Right hindlimb (tissue), 1 donor: ENCODE measurements around the gene SNAP47.

Experiments
- DNase-seq: peaks from one replicate; pipeline ENCODE4 v3.0.0-alpha.2; 2018

The SNAP47 gene

DNA sequence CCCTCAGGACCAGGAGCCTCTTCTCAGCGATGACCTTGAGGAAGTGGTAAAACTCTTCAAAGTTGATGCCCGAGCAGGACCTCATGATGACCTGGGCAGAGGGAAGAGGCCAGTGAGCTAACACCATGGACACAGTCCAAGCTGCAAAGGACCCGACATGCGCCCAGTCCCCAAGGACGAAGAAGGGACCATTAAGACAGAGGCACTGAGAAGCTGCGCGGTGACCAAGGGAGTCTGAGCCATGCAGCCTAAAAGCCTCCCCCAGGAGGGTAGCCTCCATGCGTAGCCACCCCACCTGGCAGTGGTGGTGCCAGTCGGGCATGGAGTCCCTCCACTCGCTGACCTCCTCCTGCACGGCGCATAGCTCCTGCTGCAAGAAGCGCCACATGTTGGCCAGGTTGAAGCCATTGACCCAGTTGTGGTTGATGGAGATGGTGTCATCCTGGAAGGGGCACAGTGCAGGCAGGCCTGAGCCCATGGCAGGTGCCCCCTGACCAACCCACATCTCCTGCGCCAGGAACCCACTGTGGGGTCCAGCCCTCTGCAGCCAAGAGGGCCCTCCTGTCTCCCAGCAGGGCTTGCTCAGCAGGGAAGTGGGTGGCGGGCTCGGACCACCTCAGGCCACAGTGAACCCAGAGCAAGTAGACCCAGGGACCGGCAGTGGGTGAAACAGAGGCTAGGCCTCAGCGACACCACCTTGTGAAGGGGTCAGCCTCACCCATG lies 2.5 kb upstream of the SNAP47 start:
- no peak for DNase-seq

DNA sequence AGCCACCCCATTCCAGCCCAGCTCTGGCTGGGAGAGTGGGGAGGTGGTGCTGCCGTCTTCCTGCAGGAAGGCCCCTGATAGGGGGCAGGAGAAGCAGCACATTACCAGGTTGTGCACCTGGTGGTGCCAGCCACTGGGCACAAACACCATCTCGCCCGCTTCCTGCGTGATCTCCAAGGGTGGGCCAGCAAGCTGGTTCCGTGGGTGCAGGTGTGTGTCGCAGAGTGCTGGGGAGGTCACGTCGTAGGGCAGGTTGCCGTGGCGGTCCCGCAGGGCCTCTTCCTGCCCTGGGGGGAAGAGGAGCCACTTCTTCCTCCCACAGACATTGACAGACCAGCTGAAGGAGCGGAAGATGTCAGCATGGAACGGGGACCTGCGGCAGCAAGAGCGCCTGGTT lies 1.9 kb upstream of the SNAP47 start:
- no peak for DNase-seq

DNA sequence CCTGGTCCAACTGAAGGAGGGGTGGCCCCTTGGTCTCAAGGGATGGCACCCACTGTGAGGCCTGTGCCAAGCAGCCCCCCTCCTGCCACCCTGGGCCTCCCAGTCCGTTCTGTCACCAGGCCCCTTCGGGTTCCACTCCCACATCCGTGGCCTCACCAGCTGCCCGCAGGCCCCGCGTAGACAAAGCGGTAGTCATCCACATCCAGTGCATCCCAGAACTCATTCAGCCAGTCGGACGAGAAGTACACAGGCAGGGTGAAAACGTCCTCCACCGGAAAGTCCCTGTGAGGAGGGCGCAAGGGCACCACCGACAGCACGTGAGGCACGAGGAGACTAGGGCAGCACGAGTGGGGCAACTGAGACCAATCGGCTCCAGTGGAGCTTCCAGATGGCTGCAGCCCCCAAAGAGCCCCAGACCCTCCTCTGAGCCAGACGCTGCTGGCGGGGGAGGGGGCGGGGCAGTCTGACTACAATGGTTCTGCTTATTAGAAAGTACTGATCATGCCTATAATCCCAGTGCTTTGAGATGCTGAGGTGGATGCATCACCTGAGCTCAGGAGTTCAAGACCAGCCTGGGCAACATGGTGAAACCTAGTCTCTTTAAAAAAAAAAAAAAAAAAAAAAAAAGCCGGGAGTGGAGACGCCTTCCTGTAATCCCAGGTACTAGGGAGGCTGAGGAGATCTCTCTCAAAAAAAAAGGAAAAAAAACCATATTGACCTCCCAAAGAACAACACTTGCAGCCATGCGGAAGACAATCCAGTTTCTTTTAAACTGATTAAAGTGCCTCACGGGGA lies 1.3 kb upstream of the SNAP47 start:
- DNase-seq, result no peak

DNA sequence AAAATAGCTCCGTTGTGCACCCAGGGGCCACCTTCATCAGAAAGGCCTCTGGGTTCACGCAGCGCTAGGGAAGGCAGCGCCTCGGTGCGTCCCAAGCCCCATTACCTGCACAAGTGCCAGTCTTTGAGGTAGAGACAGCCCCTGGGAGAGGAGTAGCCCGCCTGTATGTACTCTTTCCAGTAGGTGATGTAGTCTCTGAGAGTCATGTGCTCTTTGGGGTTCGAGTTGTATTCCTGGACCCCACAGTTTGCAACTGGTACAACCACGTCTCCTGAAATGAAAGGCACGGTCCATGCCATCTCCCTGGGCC lies 734 bp upstream of the SNAP47 start:
- no peak for DNase-seq

DNA sequence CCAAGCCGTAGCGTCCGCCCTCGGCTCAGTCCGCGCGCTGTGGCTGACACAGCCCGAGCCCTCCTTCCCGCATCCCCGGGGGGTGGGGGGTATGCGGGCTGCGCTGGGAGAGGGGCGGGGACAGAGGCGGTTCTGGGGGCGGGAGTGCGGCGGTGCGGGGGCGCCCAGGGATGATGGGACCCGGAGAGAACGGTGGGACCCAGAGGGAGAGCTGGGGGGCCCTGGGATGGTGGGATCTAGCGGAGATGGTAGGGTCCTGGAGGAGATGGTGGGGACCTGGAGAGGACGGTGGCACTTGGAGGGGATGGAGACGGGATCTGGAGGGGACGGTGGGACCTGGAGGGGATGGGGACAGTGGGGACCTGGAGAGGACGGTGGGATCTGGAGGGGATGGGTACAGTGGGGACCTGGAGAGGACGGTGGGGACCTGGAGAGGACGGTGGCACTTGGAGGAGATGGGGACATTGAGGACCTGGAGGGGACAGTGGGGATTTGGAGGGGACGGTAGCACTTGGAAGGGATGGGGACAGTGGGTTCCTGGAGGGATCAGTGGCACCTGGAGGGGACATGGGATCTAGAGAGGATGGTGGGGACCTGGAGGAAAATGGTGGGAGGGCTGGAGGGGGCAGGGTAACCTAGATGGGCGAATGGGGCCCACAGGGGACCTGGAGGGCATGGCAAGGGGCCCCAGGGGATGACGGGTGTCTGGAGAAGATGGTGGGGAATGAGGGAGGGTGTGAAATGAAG lies 477 bp downstream of the SNAP47 start:
- no peak for DNase-seq

DNA sequence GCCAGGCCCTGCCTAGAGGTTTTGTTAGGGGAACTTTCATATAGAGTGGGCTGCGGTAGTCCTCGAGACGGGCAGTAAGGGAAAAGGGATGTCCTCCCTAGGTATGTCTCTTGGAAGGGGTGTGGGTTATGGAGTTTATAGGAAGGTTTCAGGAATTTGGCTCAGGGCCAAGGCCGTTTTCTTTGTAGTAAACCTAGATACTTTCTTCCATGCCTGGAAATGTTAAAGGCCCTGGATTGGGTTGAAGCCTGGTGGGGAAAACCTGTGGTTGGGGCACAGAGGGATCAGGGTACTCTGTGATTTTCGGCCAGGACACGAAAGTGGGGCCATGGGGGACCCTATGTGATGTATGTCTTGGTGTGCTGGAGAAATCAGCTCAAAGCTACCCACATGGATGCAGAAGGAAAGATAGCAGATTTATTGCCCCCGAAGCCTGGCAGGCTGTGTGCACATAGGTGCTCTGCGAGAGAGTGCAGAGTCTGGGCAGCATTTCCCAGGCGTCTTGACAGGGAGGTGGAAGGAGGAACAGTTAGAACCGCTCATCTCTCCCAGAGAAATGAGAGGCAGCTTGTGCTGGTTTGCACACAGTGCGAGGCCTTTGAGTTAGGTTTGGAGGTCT lies 1.7 kb downstream of the SNAP47 start:
- DNase-seq, result no peak

DNA sequence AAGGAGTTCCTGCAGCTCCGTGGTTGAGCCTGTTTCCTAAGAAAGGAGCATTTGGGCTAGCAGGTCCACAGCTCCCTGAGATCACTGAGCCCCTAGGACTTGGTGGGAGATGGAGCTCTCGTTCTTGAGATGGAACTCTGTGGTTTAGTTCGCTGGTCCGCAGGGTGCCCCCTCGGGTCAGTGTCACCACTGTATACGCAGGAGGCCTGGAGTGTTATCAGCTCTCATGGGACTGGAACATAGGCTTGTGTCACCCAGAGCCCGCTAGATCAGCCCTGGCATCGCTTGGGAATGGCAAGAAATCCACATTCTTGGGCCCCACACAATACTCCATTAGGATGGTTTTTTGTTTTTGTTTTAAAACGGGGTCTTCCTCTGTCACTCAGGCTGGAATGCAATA lies 3.6 kb downstream of the SNAP47 start:
- DNase-seq, result no peak

DNA sequence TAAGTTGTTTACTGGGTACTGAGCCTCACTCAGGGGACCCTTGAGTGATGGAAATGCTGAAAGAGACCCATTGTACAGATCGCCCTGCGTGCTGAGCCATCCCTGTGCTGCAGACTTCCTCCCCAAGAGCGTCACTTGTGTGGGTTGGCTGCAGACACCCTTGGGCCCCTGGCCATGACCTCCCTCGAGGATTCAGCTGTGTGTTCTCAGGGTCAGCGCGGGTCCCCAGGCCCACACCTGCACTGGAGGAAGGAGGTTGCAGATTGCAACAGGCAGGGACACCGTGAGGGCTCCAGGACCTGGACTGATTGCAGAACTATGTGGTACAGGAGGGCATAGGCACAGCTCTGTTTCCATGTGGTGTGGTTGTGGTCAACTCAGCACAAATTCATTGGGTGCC lies 4.4 kb downstream of the SNAP47 start:
- DNase-seq, result no peak

DNA sequence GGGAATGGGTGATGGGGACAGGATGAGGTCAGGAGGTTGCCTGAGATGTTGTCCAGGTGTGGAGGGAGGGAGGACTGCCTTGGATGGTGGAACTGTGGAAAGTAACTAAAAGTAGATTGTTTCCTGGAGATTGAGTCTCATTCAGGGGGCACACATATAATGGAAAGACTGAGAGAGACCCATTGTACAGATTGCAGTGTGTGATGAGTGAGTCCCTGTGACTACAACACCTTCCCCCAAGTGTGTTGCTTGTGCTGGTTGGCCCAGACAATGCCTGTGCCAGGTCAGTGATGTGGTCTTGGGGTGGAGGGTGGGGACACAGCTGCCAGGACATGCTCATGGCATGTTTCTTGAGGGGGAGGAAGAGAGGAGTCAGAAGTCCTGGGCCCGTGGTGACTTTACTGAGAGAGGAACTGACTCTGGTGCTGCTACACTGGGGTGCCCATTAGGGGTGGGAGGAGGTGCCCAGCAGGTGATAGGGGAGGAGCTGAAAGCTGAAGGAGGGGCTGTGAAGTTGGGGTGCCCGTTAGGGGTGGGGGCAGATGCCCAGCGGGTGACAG lies 5.2 kb downstream of the SNAP47 start:
- no peak for DNase-seq

DNA sequence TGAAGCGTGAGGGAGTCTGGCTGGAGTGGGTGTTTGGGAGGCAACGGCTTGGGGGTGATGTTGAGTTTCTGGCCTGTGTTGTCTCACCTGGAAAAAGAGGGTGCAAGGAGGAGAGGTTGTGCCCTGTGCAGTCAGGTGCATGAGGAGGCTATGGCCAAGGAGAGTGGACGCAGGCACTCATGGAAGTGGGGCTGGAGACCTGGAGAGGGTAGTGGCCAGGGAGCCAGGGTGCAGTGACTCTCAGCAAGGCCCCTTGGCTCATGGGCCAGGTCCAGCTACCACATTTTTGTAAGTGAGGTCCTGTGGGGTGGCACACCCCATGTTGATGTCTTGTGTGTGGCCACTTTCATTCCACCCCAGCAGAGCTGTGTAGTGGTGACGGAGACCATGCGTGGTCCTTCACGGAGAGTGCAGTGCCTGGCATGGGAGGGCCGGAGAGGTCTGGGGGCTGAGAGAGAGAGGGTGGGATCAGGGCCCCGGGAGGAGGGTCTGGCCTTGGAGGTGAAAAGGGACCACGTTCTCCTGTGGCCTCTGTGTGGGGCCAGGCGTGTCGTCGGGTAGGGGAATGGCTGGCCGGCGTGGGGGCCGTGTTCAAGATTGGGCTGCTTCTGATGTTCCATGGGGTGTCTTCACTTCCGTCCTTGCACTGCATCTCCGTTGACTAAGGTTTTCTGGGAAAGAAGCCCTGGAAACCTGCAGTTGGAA lies 6.1 kb downstream of the SNAP47 start:
- no peak for DNase-seq

DNA sequence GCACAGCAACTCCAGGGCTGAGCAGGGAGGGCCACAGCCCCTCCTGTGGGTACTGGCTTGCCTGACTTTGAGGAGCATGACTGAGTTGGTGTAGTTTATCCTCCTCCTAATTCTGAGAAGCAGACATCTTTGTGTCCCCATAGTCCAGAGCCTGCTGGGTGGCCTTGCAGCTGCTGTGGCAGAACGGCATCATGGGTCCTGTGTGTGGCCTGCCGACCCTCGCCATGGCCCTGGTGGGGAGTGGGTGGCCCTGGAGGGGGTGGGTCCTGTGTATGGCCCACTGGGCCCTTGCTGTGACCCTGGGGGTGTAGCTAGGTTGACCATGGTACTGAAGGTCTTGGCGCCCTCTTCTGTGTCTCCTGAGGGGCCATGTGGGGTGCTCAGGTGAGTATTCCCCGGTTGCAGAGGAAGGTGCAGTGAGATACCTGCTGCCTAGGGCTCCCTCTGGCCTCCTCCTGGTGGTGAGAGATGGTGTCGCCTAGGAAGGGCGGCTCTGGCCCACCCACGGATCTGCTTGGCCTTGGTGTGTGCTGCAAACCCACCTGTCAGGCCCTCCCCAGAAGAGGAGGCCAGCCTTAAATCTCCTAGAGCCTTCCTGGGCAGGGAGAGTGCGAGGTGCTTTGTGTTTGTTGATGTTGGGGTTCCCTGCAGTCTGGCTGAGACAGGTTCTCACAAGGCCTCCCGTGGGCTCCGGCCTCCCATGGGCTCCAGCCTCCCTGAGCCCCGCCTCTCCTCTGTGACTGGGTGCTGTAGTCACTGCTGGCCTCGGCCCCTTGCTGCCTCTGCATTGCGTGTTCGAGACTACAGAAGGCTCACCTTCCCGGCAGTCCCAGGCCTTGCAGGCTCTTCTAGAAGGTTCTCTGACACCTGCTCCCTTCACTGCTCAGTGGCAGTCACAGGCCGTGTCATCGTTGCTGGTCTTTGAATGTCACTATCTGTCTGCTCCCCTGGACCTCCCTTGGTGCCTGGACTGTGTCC lies 7.8 kb downstream of the SNAP47 start:
- DNase-seq, result peak; percentile 9

DNA sequence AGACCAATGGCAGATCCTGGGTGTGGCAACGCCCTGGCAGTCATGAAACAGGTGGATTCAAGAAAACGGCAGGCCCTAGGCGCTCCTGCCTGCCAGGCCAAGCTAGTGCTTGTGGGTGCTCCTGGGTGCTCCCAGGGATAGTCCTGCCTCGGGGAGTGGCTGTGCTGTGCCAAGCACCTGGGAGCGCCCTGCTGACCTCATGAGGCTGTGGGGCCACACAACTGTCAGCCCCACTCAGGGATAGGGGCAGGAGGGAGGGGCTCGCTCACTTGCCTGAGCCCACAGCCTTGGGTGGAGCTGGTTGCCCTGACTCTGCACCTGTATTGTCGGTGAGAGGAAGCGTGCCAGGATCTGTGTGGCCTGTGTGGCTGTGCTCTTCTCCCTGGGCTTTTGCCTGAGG lies 9.4 kb downstream of the SNAP47 start:
- DNase-seq, result no peak

DNA sequence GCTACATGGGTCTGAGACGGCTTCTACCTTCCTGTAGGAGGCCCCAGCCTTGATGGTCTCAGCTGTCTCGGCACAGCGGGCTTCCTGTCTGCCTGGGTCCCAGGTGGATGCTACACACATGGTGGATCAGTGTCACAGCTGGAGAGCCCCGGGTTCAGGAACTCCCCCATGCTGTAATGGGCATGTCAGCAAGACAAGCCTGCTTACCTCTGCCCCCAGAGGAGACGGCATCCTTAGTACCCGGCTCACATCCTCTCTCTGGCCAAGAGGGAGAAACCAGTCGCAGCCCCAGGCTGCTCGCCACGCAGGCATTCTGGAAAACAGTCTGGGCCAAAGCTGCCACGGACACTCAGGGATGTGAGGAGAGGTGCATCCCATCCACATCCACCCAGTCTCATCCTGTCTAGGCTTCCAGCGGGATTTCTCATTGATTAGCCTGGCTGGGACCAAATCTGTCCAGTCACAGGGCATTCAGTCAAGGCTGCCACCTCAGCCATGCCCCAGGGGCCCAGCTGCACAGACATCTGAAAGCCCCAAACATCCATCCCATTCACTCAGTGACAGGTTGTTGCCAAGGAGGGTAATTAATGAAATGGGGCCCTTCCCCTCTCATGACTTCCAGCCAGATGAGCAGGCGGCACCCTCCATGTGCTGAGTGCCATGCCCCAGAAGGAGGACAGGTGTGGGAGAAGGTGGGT lies 10.5 kb downstream of the SNAP47 start:
- DNase-seq, result no peak

DNA sequence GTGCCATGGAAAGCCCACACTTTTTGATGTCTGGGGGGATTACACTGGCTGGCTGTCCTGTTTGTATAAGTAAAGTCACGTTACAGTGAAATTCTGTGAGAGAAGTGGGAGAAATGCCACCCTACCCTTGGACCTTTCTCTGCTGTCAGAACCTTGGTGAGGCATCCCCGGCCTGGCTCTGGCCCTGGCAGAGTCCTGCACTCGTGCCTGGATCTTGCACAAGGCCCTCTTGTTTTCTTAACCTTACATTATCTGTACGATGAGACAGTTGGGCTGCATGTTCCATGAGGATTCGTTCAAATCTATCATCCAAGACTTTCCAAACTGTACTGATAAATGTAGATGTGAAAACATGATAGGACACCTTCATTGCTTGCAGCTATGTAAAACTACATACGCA lies 11.4 kb downstream of the SNAP47 start:
- no peak for DNase-seq

DNA sequence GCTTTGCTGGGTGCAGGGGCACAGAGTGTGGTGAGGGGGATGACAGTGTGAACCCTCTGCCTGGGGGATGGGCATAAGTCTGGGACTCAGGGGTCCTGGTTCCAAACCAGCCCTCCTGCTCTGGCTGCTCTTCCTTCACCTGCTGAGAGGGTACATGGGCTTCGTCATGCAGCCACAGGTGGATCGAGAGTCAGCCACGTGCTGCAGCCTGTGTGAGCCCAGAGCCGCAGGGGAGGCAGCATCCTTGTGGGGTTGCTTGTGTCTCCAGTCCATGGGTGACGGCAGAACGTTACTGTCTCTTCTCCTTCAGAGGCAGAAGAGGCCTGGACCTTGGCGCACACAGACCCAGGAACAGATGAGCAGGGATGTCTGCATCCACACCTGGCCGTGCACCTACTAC lies 12.1 kb downstream of the SNAP47 start:
- no peak for DNase-seq

DNA sequence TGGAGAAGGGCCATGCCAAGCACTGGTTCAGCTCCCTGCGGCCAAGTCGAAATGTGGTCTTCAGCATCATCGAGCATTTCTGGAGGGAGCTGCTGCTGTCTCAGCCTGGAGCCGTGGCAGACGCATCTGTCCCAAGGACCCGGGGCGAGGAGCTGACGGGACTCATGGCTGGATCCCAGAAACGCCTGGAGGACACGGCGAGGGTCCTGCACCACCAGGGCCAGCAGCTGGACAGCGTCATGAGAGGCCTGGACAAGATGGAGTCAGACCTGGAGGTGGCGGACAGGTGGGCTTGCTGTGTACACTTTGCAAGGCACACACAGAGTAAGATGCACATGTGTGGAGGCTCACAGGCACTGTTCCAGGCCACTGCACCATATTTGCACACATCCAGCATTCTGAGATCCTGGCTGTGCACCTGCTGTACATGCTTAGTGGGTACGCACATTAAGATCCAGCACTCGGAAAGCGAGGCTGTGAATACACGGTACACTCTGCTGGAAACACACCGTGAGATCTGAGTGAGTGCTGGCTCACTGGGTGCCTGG lies 12.8 kb downstream of the SNAP47 start:
- no peak for DNase-seq

DNA sequence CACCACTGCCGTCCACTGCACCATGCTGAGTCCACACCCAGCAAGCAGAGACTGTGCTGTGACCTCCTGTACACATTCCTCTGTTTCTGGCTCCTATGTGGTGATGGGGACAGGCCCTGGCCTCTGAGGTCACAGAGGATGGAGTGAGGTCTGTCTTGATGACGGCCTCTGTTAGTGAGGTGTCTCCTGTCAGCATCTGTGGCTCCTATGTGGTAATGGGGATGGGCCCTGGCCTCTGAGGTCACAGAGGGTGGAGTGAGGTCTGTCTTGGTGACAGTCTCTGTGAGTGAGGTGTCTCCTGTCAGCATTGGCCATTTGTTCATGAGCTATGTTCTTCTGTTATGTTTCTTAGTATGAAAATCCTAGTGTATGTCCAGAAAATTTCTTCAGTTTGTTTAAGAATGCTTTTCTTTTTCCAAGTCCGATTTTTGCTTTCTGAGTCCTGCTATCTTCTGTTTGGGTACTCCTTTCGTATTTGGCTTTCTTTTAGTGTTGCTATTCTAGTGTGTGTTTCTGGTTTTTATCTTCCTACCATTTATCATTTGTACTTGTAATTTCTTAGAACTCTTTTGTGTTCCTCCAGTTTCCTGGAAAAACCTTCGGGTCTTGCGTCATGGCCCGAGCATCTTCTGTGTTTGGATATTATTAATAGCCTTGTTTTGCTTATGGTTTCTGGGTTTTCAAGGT lies 13.4 kb downstream of the SNAP47 start:
- no peak for DNase-seq

DNA sequence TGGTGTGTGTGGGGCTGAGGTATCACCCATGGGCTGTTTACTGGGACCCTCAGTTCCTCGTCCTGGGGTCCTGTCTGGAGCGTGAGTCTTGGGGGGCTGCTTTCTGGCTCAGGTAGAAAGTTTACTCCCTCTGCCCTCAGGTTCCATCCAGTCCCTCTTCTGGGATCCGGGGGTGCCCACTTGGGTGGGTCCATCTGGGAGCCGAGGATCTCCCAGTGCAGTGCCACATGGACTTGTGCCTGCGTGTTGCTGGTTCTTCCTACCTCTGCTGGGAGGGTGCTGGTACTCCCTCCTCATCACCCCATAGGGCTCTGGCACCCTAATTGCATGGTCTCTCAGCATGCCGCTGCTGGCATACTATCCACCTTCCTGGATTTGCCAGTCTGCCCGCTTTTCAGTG lies 14.0 kb downstream of the SNAP47 start:
- no peak for DNase-seq

DNA sequence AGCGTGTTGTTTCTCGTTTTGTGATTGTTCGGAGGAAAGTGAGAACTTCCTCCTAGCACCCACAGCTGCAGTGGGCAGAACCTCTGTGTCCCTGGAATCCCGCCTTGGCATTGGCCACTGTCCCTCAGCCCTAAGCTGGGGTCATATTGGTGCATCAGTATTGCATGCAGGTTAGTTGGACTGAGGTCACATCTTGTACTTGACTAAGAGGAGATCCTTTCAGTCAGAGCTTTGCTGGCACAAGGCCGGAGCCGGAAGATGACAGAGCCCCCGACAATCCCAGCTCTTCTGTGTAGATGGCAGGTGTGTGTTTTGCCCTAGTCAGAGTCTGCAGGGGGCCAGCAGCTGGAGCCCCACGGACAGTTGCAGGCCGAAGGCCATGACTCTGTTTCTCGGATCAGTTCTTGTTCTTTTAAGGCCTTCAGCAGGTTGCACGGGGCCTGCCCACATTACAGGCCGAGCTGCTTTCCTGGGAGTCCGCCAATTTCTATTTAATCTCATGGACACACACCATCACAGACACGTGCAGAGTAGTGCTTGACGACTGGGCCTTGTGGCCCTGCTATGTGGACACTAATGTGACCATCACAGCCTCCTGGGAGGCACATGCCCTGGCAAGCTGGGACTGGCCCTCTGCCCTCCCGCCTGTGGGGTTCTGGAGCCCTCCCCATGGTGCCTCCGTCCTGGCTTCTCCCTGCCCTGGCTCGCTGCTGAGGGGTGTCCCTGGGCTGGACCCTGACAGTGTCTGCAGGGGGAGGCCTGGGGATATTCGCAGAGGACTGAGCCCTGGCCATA lies 14.9 kb downstream of the SNAP47 start:
- DNase-seq, result no peak
